ENCODE measurements around the gene TSBP1.
"Not testable (repeated sequence)": the region's sequence is repeated elsewhere in the genome, so short reads cannot be mapped to it uniquely, and the experiment has no call there.

Gene TSBP1

GRCh38 chr6:32379545-32379944 lies 7.8 kb upstream of the TSBP1 start:
- DNase-seq: no peak

GRCh38 chr6:32375739-32376529 lies 4.2 kb upstream of the TSBP1 start:
- no peak for DNase-seq

- no peak for DNase-seq
These were observed 474 bp downstream of the TSBP1 start for GRCh38 chr6:32371229-32371628.

- no peak for DNase-seq
These were observed 1.2 kb downstream of the TSBP1 start for GRCh38 chr6:32370505-32370904.

GRCh38 chr6:32369660-32370059 lies 2.0 kb downstream of the TSBP1 start:
- no peak for DNase-seq

- no peak for DNase-seq
These were observed 4.1 kb downstream of the TSBP1 start for GRCh38 chr6:32367644-32368043.

GRCh38 chr6:32359225-32359624 lies 12.5 kb downstream of the TSBP1 start:
- not testable (repeated sequence) for DNase-seq

GRCh38 chr6:32358548-32358947 lies 13.2 kb downstream of the TSBP1 start:
- DNase-seq: not testable (repeated sequence)

GRCh38 chr6:32355018-32355417 lies 16.7 kb downstream of the TSBP1 start:
- DNase-seq: no peak

- no peak for DNase-seq
These were observed 18.4 kb downstream of the TSBP1 start for GRCh38 chr6:32353348-32353747.

- DNase-seq: no peak
These were observed 31.5 kb downstream of the TSBP1 start for GRCh38 chr6:32340242-32340641.

GRCh38 chr6:32337186-32337805 lies 34.4 kb downstream of the TSBP1 start:
- no peak for DNase-seq

GRCh38 chr6:32332433-32332832 lies 39.3 kb downstream of the TSBP1 start:
- DNase-seq: no peak

- DNase-seq: no peak
These were observed 42.6 kb downstream of the TSBP1 start for GRCh38 chr6:32329141-32329540.

GRCh38 chr6:32327103-32327502 lies 44.6 kb downstream of the TSBP1 start:
- no peak for DNase-seq

- DNase-seq: no peak
These were observed 53.2 kb downstream of the TSBP1 start for GRCh38 chr6:32318501-32318900.

- no peak for DNase-seq
These were observed 54.2 kb downstream of the TSBP1 start for GRCh38 chr6:32317541-32317940.

GRCh38 chr6:32313964-32314363 lies 57.7 kb downstream of the TSBP1 start:
- DNase-seq: no peak

GRCh38 chr6:32298632-32299336 lies 72.9 kb downstream of the TSBP1 start:
- no peak for DNase-seq

- not testable (repeated sequence) for DNase-seq
These were observed 76.7 kb downstream of the TSBP1 start for GRCh38 chr6:32294980-32295379.

GRCh38 chr6:32294566-32294965 lies 77.1 kb downstream of the TSBP1 start:
- no peak for DNase-seq

GRCh38 chr6:32293695-32294094 lies 78.0 kb downstream of the TSBP1 start:
- no peak for DNase-seq

GRCh38 chr6:32291543-32291942 lies 80.2 kb downstream of the TSBP1 start:
- DNase-seq: no peak

Measured in amygdala (tissue), 56 donors.